Lung (tissue), 12 donors: ENCODE results near the gene CHST7. TPM values are rescaled to one million over a fixed set of nuclear protein-coding genes. Genes with fewer than 3 reads are reported as not detected.
"Not testable (repeated sequence)": the region's sequence is repeated elsewhere in the genome, so short reads cannot be mapped to it uniquely, and the experiment has no call there.

ENCODE experiments used
- ATAC-seq: fragments of 200-7000 bp; cut with Tn5 transposase; one replicate; pipeline ENCODE4 v1.9.1; 2020; ENCODE audit warnings: moderate number of reproducible peaks; ENCODE audit not compliant: insufficient read depth, low FRiP score
- DNase-seq, 3 donors: peaks; one replicate each; pipeline ENCODE4 v3.0.0-alpha.2; 2013 to 2017
- H3K27ac ChIP-seq, 2 donors: one replicate each; pipeline ENCODE4 v1.5.1; 2013; ENCODE audit warnings: mild to moderate bottlenecking in 2 of 2, moderate library complexity in 2 of 2, control low read depth in 1 of 2, inconsistent platforms in 1 of 2, low read depth in 1 of 2, low read length in 1 of 2
- H3K27me3 ChIP-seq, 3 donors: one replicate each; pipeline ENCODE4 v1.5.1; 2013; ENCODE audit warnings: low read length in 2 of 3; ENCODE audit not compliant: control insufficient read depth in 3 of 3, insufficient read depth in 3 of 3
- H3K36me3 ChIP-seq, 4 donors: one replicate each; pipeline ENCODE4 v1.5.1; 2013; ENCODE audit warnings: low read length in 4 of 4, mild to moderate bottlenecking in 1 of 4, moderate library complexity in 1 of 4; ENCODE audit not compliant: control insufficient read depth in 4 of 4, insufficient read depth in 4 of 4
- H3K4me1 ChIP-seq, 5 donors: one replicate each; pipeline ENCODE4 v1.5.1; 2013; ENCODE audit warnings: low read length in 5 of 5, mild to moderate bottlenecking in 2 of 5, moderate library complexity in 1 of 5; ENCODE audit not compliant: control insufficient read depth in 5 of 5, insufficient read depth in 5 of 5
- H3K4me3 ChIP-seq: one replicate; pipeline ENCODE4 v1.5.1; 2013; ENCODE audit warnings: mild to moderate bottlenecking, control low read depth, moderate library complexity
- H3K9ac ChIP-seq, 2 donors: one replicate each; pipeline ENCODE4 v1.5.1; 2013; ENCODE audit warnings: low read length in 2 of 2, control low read depth in 1 of 2; ENCODE audit not compliant: insufficient read depth in 1 of 2
- H3K9me3 ChIP-seq, 4 donors: one replicate each; pipeline ENCODE4 v1.5.1; 2013; ENCODE audit warnings: low read length in 3 of 4, mild to moderate bottlenecking in 1 of 4, moderate library complexity in 1 of 4; ENCODE audit not compliant: control insufficient read depth in 4 of 4, insufficient read depth in 3 of 4
- WGBS, 2 donors: extraction: QIAGEN DNeasy Blood & Tissue Kit; methylation state at CpG; one replicate each; pipeline ENCODE4 v1.1.7; 2013; 5-methylcytosine and 5-hydroxymethylcytosine counted together
- polyA plus RNA-seq, 2 donors: library from polyadenylated mRNA; stranded (reverse); fragments of 200-250 nt; gene quantifications; one replicate each; pipeline ENCODE4 v1.2.1, GENCODE V29; 2013
- total RNA-seq, 2 donors: library from RNA; depleted of rRNA in 1 of 2; stranded (reverse); fragments of >200 nt in 1 of 2; gene quantifications; one replicate each; pipeline ENCODE4 v1.2.1, GENCODE V29; 2014 to 2021
- TF ChIP-seq, protein P1 (sequence below): IDR thresholded peaks from 2 replicates; pipeline ENCODE4 v1.5.1; 2012; ENCODE audit warnings: mild to moderate bottlenecking; ENCODE audit errors: control extremely low read depth, extremely low read depth
- donor health status: control.
- donor health status: control.
- donor health status: Bipolar disorder and iron deficiency.
- donor health status: healthy.
- donor health status: DM: yes; HTN: yes; CAD: no.

CHST7 gene
- total and polyA plus RNA-seq, 4 donors: 2.0 to 8.5 (median 7.9) TPM

DNA sequence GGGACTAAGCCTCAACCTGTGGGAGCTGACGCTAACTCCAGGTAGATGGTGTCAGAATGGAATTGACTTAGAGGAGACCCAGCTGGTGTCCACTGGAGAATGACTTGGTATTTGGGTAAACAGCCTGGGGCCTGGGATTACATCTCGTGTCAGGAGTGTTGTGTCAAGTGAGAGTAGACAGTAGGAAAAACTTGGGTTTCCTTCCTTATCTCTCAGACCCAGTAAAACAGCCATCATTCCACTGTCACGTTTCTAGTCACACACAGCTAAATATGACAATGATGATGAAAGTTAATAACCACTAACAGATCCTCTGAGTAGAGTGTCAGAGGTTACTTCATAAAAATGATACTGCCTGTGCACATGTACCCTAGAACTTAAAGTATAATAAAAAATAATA is 42.1 kb upstream of the CHST7 start:
- 58 to 64% methylated on average over 3 of the region's 3 CpGs for WGBS, 2 donors
- Histone ChIP-seq H3K4me3 (no peak overlapping the region), H3K27ac (no peak overlapping the region), H3K4me1 (no peaks in the 10 kb centered on the region), H3K27me3 (no peaks in the 10 kb centered on the region), H3K36me3 (no peaks in the 10 kb centered on the region), H3K9ac (no peak overlapping the region), H3K9me3 (no peaks in the 10 kb centered on the region)
- TF ChIP-seq, protein P1, sequence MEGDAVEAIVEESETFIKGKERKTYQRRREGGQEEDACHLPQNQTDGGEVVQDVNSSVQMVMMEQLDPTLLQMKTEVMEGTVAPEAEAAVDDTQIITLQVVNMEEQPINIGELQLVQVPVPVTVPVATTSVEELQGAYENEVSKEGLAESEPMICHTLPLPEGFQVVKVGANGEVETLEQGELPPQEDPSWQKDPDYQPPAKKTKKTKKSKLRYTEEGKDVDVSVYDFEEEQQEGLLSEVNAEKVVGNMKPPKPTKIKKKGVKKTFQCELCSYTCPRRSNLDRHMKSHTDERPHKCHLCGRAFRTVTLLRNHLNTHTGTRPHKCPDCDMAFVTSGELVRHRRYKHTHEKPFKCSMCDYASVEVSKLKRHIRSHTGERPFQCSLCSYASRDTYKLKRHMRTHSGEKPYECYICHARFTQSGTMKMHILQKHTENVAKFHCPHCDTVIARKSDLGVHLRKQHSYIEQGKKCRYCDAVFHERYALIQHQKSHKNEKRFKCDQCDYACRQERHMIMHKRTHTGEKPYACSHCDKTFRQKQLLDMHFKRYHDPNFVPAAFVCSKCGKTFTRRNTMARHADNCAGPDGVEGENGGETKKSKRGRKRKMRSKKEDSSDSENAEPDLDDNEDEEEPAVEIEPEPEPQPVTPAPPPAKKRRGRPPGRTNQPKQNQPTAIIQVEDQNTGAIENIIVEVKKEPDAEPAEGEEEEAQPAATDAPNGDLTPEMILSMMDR: no peak
- DNase-seq (no peak), ATAC-seq (no peak)

DNA sequence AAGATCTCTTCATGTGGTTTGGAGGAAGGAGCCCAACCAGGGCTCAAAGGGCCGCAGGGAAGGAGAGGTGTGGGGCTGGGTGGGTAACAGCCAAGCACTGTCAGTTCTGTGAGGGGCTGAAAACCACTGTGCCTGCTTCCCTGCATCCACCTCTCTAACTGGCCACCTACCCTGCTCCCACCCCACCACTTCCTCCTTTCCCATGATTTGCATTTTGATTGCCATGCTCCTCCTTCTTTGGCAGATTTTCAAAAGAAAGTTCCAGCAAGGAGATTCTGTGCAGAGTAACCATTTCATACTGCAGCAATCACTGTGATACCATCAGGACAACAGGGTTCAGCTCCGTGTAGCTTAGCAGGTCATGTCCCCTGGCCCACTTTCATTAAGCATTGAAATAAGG is 30.1 kb upstream of the CHST7 start:
- H3K4me3 ChIP-seq: no peak overlapping the region
- H3K36me3 ChIP-seq: peaks cover 0 to 2% (median under 1%) of the 10 kb centered on the region in 4 donors
- H3K4me1 ChIP-seq: peaks cover 0 to 9% (median 5%) of the 10 kb centered on the region in 5 donors
- 65 to 84% methylated on average over 1 to 2 of the region's 2 CpGs for WGBS, 2 donors
- no peak overlapping the region for H3K9ac ChIP-seq
- peaks cover 0 to 3% (median 0%) of the 10 kb centered on the region in 3 donors for H3K27me3 ChIP-seq
- H3K9me3 ChIP-seq: no peaks in the 10 kb centered on the region
- no peak overlapping the region for H3K27ac ChIP-seq
- TF ChIP-seq, protein P1: no peak
- DNase-seq (no peak), ATAC-seq (no peak)

DNA sequence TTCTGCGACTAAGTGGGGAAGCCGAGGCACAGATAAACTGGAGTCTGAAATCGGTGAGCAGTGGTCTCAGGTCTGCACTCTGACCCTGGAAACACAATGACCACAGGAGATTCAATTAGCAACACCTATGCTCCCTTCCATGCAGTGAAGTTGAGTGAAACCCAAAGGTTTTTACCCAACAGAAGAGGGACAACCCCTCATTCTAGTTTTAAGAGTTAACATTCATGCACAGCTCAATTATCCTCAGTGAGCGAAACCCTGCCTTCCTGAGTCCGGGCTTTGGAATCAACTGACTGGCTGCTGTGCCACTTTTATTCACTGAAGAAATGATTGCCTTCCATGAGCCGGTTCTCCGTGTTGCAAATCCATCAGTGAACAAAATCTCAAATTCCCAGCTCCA is 29.0 kb upstream of the CHST7 start:
- H3K9me3 ChIP-seq: not testable (repeated sequence)

DNA sequence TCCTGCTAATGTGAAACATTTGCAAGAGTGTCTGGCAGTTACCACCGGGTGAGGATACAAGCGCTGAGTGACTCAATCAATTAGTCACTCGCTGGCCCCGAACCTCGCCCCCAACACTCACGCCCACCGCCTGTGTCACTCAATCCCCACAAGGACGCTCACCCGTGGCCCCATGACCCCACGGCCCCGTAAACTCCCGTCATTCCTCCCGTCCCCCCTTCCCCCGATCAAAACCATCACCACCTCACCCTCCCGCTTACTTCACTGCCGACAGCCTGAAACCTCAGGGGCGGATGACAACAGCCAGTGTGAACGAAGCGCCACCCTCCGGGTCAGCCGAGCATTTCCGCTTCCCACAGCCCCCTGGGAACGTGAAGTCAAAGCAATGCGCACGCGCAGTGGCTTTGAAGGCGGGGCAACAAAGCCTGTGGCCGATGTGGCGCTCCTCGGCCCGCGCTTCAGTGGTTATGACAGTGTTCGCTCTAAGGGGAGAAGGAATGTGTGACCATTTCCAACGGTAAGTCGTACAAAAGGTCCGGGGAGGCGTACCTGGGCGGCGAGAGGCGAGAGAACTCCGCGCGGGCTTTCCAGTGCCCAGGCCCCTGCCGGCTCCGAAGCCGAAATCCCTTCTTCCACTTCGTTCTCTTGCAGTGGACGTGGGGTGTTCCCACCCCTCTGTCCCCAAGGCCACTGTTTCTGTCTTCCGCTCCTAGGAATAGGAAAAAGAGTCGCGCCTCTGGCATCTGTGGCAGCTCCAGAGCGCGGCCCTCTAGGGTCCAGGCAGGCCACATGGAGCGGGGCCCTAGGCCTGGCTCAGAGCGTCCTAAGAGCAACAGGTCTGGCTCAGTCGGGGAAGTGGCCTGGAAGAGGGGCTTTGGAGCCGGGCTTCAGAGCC is 28.2 kb upstream of the CHST7 start, which contains the start of gene ZNF674:
Gene ZNF674, minus strand, starts transcription at position 311 of the 895 bp plus-strand sequence. CDS start 3,334 bp downstream, outside the sequence.
- Histone ChIP-seq H3K9me3 (no peaks in the 10 kb centered on the region), H3K4me1 (peaks cover 0 to 9% (median 5%) of the 10 kb centered on the region in 5 donors), H3K36me3 (peaks cover 0 to 2% (median 0%) of the 10 kb centered on the region in 4 donors), H3K27me3 (peaks cover 0 to 2% (median 0%) of the 10 kb centered on the region in 3 donors), H3K9ac (peak within 1 kb of the TSS; percentile 79 to 93), H3K4me3 (peak within 1 kb of the TSS; percentile 57), H3K27ac (peak within 1 kb of the TSS; percentile 78 to 87)
- ATAC-seq (peak; percentile 89), DNase-seq (peak; percentile 93 to 95 (median 94))
- TF ChIP-seq, protein P1: peak; percentile 2
- WGBS, 2 donors: 1 to 36% methylated on average over 54 to 57 of the region's 57 CpGs

More for the DNA sequence above, 29.0 kb upstream of the CHST7 start:
- not testable (repeated sequence) for H3K27me3 ChIP-seq, H3K4me3 ChIP-seq, DNase-seq, ATAC-seq, H3K4me1 ChIP-seq, H3K36me3 ChIP-seq
- 56 to 59% methylated on average over 7 of the region's 7 CpGs for WGBS, 2 donors
- H3K9ac ChIP-seq: peak overlapping the region; percentile 79 to 93
- H3K27ac ChIP-seq: peak overlapping the region in 1 of 2 donors; percentile 87
